ENCODE results near the gene ATXN7L1. TPM values are rescaled to one million over a fixed set of nuclear protein-coding genes. Genes with fewer than 3 reads are reported as not detected.

Gene ATXN7L1
- total RNA-seq, 1 experiment from 2014 or later: 24.3 TPM

- Histone ChIP-seq H4K8ac (replicated peaks; ENCODE audit: insufficient read length, low read depth, low read length) (no peak overlapping the region), H4K20me1 (ENCODE audit: control insufficient read depth, insufficient read depth, insufficient read length) (no peaks in the 10 kb centered on the region), H3K18ac (ENCODE audit: insufficient read length, low read depth, low read length) (no peak overlapping the region), H3K27me3 (ENCODE audit: insufficient read depth, low read length) (no peaks in the 10 kb centered on the region), H3K14ac (ENCODE audit: insufficient read depth, low read length) (no peak overlapping the region), H3K23me2 (ENCODE audit: insufficient read length, low read depth, low read length, poor library complexity, severe bottlenecking) (no peaks in the 10 kb centered on the region), H2AFZ (ENCODE audit: low read length) (no peak overlapping the region), H3K9me3 (ENCODE audit: control insufficient read depth, low read depth, low read length) (no peaks in the 10 kb centered on the region), H3K9ac (ENCODE audit: extremely low read depth, insufficient read length, low read length) (no peak overlapping the region), H2AK5ac (ENCODE audit: insufficient read length, low read length) (no peak overlapping the region), H3K4ac (ENCODE audit: low read depth, low read length) (no peak overlapping the region), H4K5ac (ENCODE audit: insufficient read length, low read depth, low read length) (no peak overlapping the region), H2BK15ac (ENCODE audit: low read depth, low read length) (no peak overlapping the region), H3K56ac (ENCODE audit: insufficient read length, low read depth, low read length) (no peak overlapping the region), H3T11ph (ENCODE audit: low read length) (no peak overlapping the region), H2BK120ac (ENCODE audit: low read depth, low read length, poor library complexity, severe bottlenecking) (no peak overlapping the region), H2BK20ac (ENCODE audit: low read depth, low read length, poor library complexity, severe bottlenecking) (no peak overlapping the region), H2BK12ac (ENCODE audit: insufficient read length, low read depth, low read length) (no peak overlapping the region), H3K79me2 (ENCODE audit: insufficient read depth, low read length) (no peaks in the 10 kb centered on the region), H3K27ac (ENCODE audit: insufficient read length, low read depth, low read length) (no peak overlapping the region), H4K91ac (ENCODE audit: insufficient read length, low read depth, low read length) (no peak overlapping the region), H3K4me1 (ENCODE audit: insufficient read depth, low read length) (peaks cover 6% of the 10 kb centered on the region; the same call in 1 of the 2 replicates), H3K23ac (ENCODE audit: insufficient read length, low read depth, low read length) (no peak overlapping the region), H2BK5ac (ENCODE audit: insufficient read length, low read length) (no peak overlapping the region), H3K79me1 (ENCODE audit: insufficient read depth, low read depth, low read length, poor library complexity, severe bottlenecking) (no peaks in the 10 kb centered on the region), H3K4me2 (ENCODE audit: insufficient read depth, insufficient read length, low read length) (no peak overlapping the region)
- WGBS (ENCODE audit: extremely low coverage, insufficient read length, low lambda C conversion rate): no CpG with 5 or more reads among the region's 10 CpGs
- DNase-seq: no peak
- Mint-ChIP-seq H3K4me1 (peaks cover 35 to 43% of the 10 kb centered on the region in 2 experiments), H3K27ac (peak overlapping the region in 2 of 3 experiments; percentile 26 to 27; a peak in 1 of 7 replicates), H3K9me3 (no peaks in the 10 kb centered on the region), H3K36me3 (ENCODE audit: insufficient read depth in 1 of 3, low read depth in 3 of 3) (peaks cover 6 to 12% (median 9%) of the 10 kb centered on the region in 3 experiments; a peak in 5 of 7 replicates), H3K27me3 (ENCODE audit: low read depth) (no peaks in the 10 kb centered on the region; the same call in none of the 2 replicates), H3K4me3 (no peak overlapping the region)
- TF ChIP-seq CTCF (conservative IDR thresholded peaks at IDR 0.05): no peak
Measured at GRCh38 chr7:105703207-105703930, 173.0 kb downstream of the ATXN7L1 start.
